ENCODE results near the gene DENND6B. TPM values are rescaled to one million over a fixed set of nuclear protein-coding genes. Genes with fewer than 3 reads are reported as not detected.

The DENND6B gene
- total and polyA plus RNA-seq, 2 of the 13 experiments (the other 11 are each of a cell fraction or from before 2014, with no cell fraction given), result 0.95 to 3.8 TPM

- TF ChIP-seq GTF3A (CRISPR knock-in tag; conservative IDR thresholded peaks at IDR 0.05), result 0 out of 2 replicates have a peak, but pooled peaks have one; percentile 54
- peak; percentile 38; the same call in 1 of the 2 replicates for TF ChIP-seq ZNF547 (CRISPR knock-in tag; IDR thresholded peaks at IDR 0.05)
- TF ChIP-seq SRF (IDR thresholded peaks at IDR 0.05; ENCODE audit: low read depth, low read length), result no peak
- peak; percentile 98 for TF ChIP-seq RXRB (CRISPR knock-in tag; IDR thresholded peaks at IDR 0.05; ENCODE audit: borderline replicate concordance)
- no peak for TF ChIP-seq PHF5A (CRISPR knock-in tag; IDR thresholded peaks at IDR 0.05; ENCODE audit: low read depth, unreplicated experiment)
- TF ChIP-seq ZBTB46 (CRISPR knock-in tag; IDR thresholded peaks at IDR 0.05; ENCODE audit: borderline replicate concordance), result peak; percentile 46; the same call in 1 of the 2 replicates
- TF ChIP-seq ZBED4 (CRISPR knock-in tag; IDR thresholded peaks at IDR 0.05; ENCODE audit: borderline replicate concordance), result peak; percentile 86
- no peak for TF ChIP-seq NAIF1 (CRISPR knock-in tag; IDR thresholded peaks at IDR 0.05; ENCODE audit: borderline replicate concordance)
- TF ChIP-seq TOPORS (CRISPR knock-in tag; IDR thresholded peaks at IDR 0.05), result no peak
- TF ChIP-seq KDM6A (CRISPR knock-in tag; IDR thresholded peaks at IDR 0.05; ENCODE audit: low read depth), result peak; percentile 77; the same call in 1 of the 2 replicates
- TF ChIP-seq SKI (IDR thresholded peaks at IDR 0.05; ENCODE audit: partially characterized antibody), result peak; percentile 83
- no peak for TF ChIP-seq CEBPZ (IDR thresholded peaks at IDR 0.05; ENCODE audit: low read length)
- TF ChIP-seq PLSCR1 (CRISPR knock-in tag; IDR thresholded peaks at IDR 0.05; ENCODE audit: borderline replicate concordance), result no peak
- no peak for TF ChIP-seq ZNF280B (CRISPR knock-in tag; IDR thresholded peaks at IDR 0.05; ENCODE audit: borderline replicate concordance)
- no peak for TF ChIP-seq CENPT (CRISPR knock-in tag; IDR thresholded peaks at IDR 0.05; ENCODE audit: low read depth)
- TF ChIP-seq ZNF496 (CRISPR knock-in tag; IDR thresholded peaks at IDR 0.05; ENCODE audit: insufficient replicate concordance), result no peak
These were observed 33.1 kb downstream of the DENND6B start (continued) for GRCh38 chr22:50293441-50294318.

All from HepG2 (cell line).